Neural progenitor cell (in vitro differentiated cells): ENCODE results near the gene LHFPL2. TPM values are rescaled to one million over a fixed set of nuclear protein-coding genes. Genes with fewer than 3 reads are reported as not detected.

Experiments
- DNase-seq: peaks from one replicate; pipeline ENCODE4 v3.0.0-alpha.2; 2016; ENCODE audit warnings: low spot score
- H2AFZ ChIP-seq: fragments of 200-600 bp; sonication (generic); replicated peaks from 2 replicates; pipeline ENCODE4 v1.6.1; 2016; ENCODE audit warnings: antibody characterized with exemption
- H3F3A ChIP-seq: fragments of 200-600 bp; sonication (generic); 2 replicates; pipeline ENCODE4 v1.6.1; 2016; ENCODE audit warnings: antibody characterized with exemption, low read depth
- H3K27ac ChIP-seq: fragments of 200-600 bp; sonication (generic); 2 replicates; pipeline ENCODE4 v1.5.1; 2016; ENCODE audit warnings: mild to moderate bottlenecking
- H3K27me3 ChIP-seq: fragments of 200-600 bp; sonication (generic); 2 replicates; pipeline ENCODE4 v1.6.1; 2016; ENCODE audit warnings: mild to moderate bottlenecking, moderate library complexity
- H3K36me3 ChIP-seq: fragments of 200-600 bp; sonication (generic); 2 replicates; pipeline ENCODE4 v1.5.1; 2016
- H3K4me1 ChIP-seq: fragments of 200-600 bp; sonication (generic); 2 replicates; pipeline ENCODE4 v1.6.1; 2016; ENCODE audit warnings: mixed run types
- H3K4me2 ChIP-seq: fragments of 200-600 bp; sonication (generic); 2 replicates; pipeline ENCODE4 v1.6.1; 2016
- H3K4me3 ChIP-seq: fragments of 200-600 bp; sonication (generic); 2 replicates; pipeline ENCODE4 v1.5.1; 2016
- H3K79me2 ChIP-seq: fragments of 200-600 bp; sonication (generic); 2 replicates; pipeline ENCODE4 v1.6.1; 2016; ENCODE audit warnings: low read depth
- H3K9ac ChIP-seq: fragments of 200-600 bp; sonication (generic); 2 replicates; pipeline ENCODE4 v1.6.1; 2016
- H3K9me3 ChIP-seq: fragments of 200-600 bp; sonication (generic); 2 replicates; pipeline ENCODE4 v1.5.1; 2016; ENCODE audit warnings: low read depth
- H4K20me1 ChIP-seq: fragments of 200-600 bp; sonication (generic); 2 replicates; pipeline ENCODE4 v1.6.1; 2016; ENCODE audit warnings: low read depth
- H3K27ac Mint-ChIP-seq: 3 replicates; pipeline ENCODE4 v1.8.0; 2021; ENCODE audit warnings: mixed read lengths
- H3K27me3 Mint-ChIP-seq: 2 replicates; pipeline ENCODE4 v1.8.0; 2022; ENCODE audit warnings: low read depth, mild to moderate bottlenecking, inconsistent platforms, moderate library complexity, mixed read lengths; ENCODE audit not compliant: insufficient read depth
- H3K36me3 Mint-ChIP-seq: 3 replicates; pipeline ENCODE4 v1.8.0; 2021; ENCODE audit warnings: mixed read lengths
- H3K4me1 Mint-ChIP-seq: 3 replicates; pipeline ENCODE4 v1.8.0; 2021; ENCODE audit warnings: mixed read lengths
- H3K4me3 Mint-ChIP-seq: 3 replicates; pipeline ENCODE4 v1.8.0; 2021; ENCODE audit warnings: mild to moderate bottlenecking, moderate library complexity, mixed read lengths
- H3K9me3 Mint-ChIP-seq: 3 replicates; pipeline ENCODE4 v1.8.0; 2020; ENCODE audit warnings: mixed read lengths
- EZH2 ChIP-seq: fragments of 200-600 bp; sonication (generic); IDR thresholded peaks from 2 replicates; pipeline ENCODE4 v1.6.1; 2017; ENCODE audit warnings: antibody characterized with exemption, mild to moderate bottlenecking, moderate library complexity
- EZH2phosphoT487 ChIP-seq: fragments of 200-600 bp; sonication (generic); IDR thresholded peaks from 2 replicates; pipeline ENCODE4 v1.6.1; 2017; ENCODE audit warnings: antibody characterized with exemption
- total RNA-seq: library from RNA; depleted of rRNA; stranded (reverse); fragments of >200 nt; gene quantifications from 2 replicates; pipeline ENCODE4 v1.2.3, GENCODE V29; 2015; ENCODE audit warnings: low replicate concordance
- TF ChIP-seq, protein P1 (sequence below): fragments of 200-600 bp; sonication (generic); IDR thresholded peaks from 2 replicates; pipeline ENCODE4 v1.5.1; 2017; ENCODE audit warnings: antibody characterized with exemption, mild to moderate bottlenecking

Gene LHFPL2
- total RNA-seq, 1 donor from 2014 or later = 21.1 TPM

DNA sequence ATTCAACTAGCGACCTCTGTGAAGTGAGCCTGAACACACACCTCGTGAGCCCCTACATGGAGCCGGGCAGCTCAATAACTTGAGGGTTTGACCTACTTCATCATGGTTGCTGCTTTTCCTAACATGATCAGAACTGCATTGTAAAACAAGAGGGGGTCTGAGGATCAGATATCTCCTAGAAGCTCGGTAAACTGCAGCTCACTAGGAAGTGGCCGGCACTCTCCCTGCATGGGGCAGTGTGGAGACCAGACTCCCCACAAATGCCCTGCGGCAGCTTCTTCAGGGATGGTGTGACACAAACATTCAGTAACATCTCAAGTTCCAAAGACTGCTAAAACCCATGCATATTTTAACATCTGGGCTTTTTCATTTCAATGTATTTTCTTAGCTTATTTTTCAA lies 18.5 kb downstream of the LHFPL2 start:
- Histone ChIP-seq H3K4me1 (peaks cover 11% of the 10 kb centered on the region), H3K79me2 (peaks cover 15% of the 10 kb centered on the region)
- peaks cover 46% of the 10 kb centered on the region for H3K36me3 Mint-ChIP-seq

DNA sequence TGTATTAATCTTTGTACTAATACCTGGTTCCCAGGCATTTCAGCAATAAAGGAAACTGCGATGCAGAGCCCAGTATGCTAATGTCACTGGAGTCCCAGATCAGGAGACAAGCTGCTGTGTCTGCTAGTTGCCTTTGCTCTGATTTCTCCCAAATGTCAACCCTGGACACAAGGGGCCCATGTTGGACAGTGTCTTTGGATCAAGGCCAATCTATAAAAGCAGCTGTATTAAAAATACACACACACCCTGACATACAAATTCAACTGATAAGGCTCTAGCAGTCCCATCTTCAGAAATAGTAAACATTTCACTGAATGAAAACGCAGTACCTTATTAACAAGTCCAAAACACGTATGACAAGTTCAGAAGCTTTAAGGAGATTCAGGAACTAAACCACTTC lies 18.9 kb downstream of the LHFPL2 start:
- peaks cover 2% of the 10 kb centered on the region for H3K27me3 Mint-ChIP-seq
- Histone ChIP-seq H3K9me3 (no peaks in the 10 kb centered on the region), H3K9ac (no peak overlapping the region), H3K4me2 (no peak overlapping the region), H2AFZ (no peak overlapping the region), H3K4me1 (peaks cover 11% of the 10 kb centered on the region), H4K20me1 (peaks cover 53% of the 10 kb centered on the region), H3K79me2 (peaks cover 11% of the 10 kb centered on the region), H3K27me3 (no peaks in the 10 kb centered on the region), H3F3A (peaks cover 2% of the 10 kb centered on the region), H3K36me3 (no peaks in the 10 kb centered on the region), H3K27ac (no peak overlapping the region), H3K4me3 (no peak overlapping the region)
- H3K4me1 Mint-ChIP-seq = peaks cover 34% of the 10 kb centered on the region
- H3K9me3 Mint-ChIP-seq = no peaks in the 10 kb centered on the region
- peaks cover 45% of the 10 kb centered on the region for H3K36me3 Mint-ChIP-seq
- H3K27ac Mint-ChIP-seq = no peak overlapping the region
- DNase-seq = no peak
- TF ChIP-seq EZH2phosphoT487 (no peak), EZH2 (no peak)
- TF ChIP-seq, protein P1, sequence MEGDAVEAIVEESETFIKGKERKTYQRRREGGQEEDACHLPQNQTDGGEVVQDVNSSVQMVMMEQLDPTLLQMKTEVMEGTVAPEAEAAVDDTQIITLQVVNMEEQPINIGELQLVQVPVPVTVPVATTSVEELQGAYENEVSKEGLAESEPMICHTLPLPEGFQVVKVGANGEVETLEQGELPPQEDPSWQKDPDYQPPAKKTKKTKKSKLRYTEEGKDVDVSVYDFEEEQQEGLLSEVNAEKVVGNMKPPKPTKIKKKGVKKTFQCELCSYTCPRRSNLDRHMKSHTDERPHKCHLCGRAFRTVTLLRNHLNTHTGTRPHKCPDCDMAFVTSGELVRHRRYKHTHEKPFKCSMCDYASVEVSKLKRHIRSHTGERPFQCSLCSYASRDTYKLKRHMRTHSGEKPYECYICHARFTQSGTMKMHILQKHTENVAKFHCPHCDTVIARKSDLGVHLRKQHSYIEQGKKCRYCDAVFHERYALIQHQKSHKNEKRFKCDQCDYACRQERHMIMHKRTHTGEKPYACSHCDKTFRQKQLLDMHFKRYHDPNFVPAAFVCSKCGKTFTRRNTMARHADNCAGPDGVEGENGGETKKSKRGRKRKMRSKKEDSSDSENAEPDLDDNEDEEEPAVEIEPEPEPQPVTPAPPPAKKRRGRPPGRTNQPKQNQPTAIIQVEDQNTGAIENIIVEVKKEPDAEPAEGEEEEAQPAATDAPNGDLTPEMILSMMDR = no peak
- no peak overlapping the region for H3K4me3 Mint-ChIP-seq

More for the DNA sequence above, 18.5 kb downstream of the LHFPL2 start:
- TF ChIP-seq EZH2 = no peak
- TF ChIP-seq, protein P1 = no peak
- TF ChIP-seq EZH2phosphoT487 = no peak
- Histone ChIP-seq H3F3A (no peaks in the 10 kb centered on the region), H3K9me3 (no peaks in the 10 kb centered on the region), H3K36me3 (no peaks in the 10 kb centered on the region), H3K4me3 (no peak overlapping the region), H4K20me1 (peaks cover 49% of the 10 kb centered on the region), H3K4me2 (no peak overlapping the region), H3K27me3 (no peaks in the 10 kb centered on the region), H3K9ac (no peak overlapping the region), H2AFZ (no peak overlapping the region), H3K27ac (no peak overlapping the region)
- H3K4me3 Mint-ChIP-seq = no peak overlapping the region
- peaks cover 34% of the 10 kb centered on the region for H3K4me1 Mint-ChIP-seq
- H3K27ac Mint-ChIP-seq = no peak overlapping the region
- H3K9me3 Mint-ChIP-seq = no peaks in the 10 kb centered on the region
- peaks cover 2% of the 10 kb centered on the region for H3K27me3 Mint-ChIP-seq
- no peak for DNase-seq

DNA sequence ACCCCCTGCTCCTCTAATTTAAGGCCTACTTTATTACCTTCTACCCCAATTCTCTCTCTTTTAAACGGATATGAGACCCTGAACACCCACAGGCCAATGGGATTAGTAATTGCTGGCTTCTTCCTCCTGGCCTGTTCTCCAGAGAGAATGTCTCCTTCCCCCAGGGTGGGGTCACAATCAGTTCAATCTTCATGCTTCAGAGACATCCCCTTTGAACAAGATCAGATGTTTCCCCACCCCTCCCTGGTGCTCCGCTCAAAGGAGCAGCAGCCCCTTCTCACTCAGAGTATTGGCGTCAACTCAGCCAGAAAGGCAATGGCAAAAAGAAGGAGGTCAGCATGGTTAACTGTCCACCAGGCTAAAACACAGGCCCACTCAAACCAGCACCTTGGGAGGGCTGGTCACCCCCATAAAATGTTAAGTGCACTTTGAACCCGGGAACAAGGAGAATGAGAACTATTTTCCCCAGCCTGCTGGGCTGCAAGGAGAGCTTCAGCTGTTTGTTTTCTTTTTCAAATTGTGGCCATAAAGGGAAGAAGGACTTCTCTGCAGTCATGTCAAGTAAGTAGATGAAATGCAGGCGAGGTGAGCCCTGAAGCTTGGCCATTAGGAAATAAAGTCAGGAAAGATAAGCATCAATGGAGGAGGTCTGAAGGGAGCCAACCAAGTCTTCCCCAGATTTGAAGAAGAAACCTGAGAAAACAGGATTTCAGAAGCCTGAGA lies 20.1 kb downstream of the LHFPL2 start:
- no peak overlapping the region for H3K27ac Mint-ChIP-seq

More for the DNA sequence above, 20.1 kb downstream of the LHFPL2 start:
- H3K4me3 Mint-ChIP-seq = no peak overlapping the region
- peak; percentile 18 for DNase-seq
- Histone ChIP-seq H3K27me3 (no peaks in the 10 kb centered on the region), H3K27ac (no peak overlapping the region), H2AFZ (no peak overlapping the region), H3K36me3 (no peaks in the 10 kb centered on the region), H3K4me2 (no peak overlapping the region), H4K20me1 (peaks cover 58% of the 10 kb centered on the region), H3F3A (peaks cover 9% of the 10 kb centered on the region), H3K4me3 (no peak overlapping the region), H3K9me3 (no peaks in the 10 kb centered on the region), H3K4me1 (peaks cover 21% of the 10 kb centered on the region), H3K9ac (no peak overlapping the region), H3K79me2 (peaks cover 5% of the 10 kb centered on the region)
- TF ChIP-seq EZH2 = no peak
- TF ChIP-seq EZH2phosphoT487 = no peak
- TF ChIP-seq, protein P1 = no peak
- peaks cover 2% of the 10 kb centered on the region for H3K27me3 Mint-ChIP-seq
- no peaks in the 10 kb centered on the region for H3K9me3 Mint-ChIP-seq
- peaks cover 41% of the 10 kb centered on the region for H3K36me3 Mint-ChIP-seq
- H3K4me1 Mint-ChIP-seq = peaks cover 44% of the 10 kb centered on the region
